ENCODE results near the gene CEP192. TPM values are rescaled to one million over a fixed set of nuclear protein-coding genes. Genes with fewer than 3 reads are reported as not detected.

CEP192 gene
- total RNA-seq, 1 donor from 2014 or later, result 39.6 TPM

- Mint-ChIP-seq H3K27ac (ENCODE audit: unreplicated experiment) (peak overlapping the region; percentile 22), H3K36me3 (ENCODE audit: low read depth) (peaks cover 59% of the 10 kb centered on the region), H3K27me3 (ENCODE audit: low read depth) (no peaks in the 10 kb centered on the region), H3K4me1 (no peaks in the 10 kb centered on the region), H3K9me3 (peaks cover 3% of the 10 kb centered on the region), H3K4me3 (no peak overlapping the region)
- DNase-seq (ENCODE audit: low read depth, low spot score), result no peak
- no peak for TF ChIP-seq CTCF (conservative IDR thresholded peaks at IDR 0.05)
These were observed 110.6 kb downstream of the CEP192 start for GRCh38 chr18:13101659-13102197.

- Mint-ChIP-seq H3K27ac (ENCODE audit: unreplicated experiment) (no peak overlapping the region), H3K9me3 (peaks cover 5% of the 10 kb centered on the region), H3K4me3 (no peak overlapping the region), H3K27me3 (ENCODE audit: low read depth) (no peaks in the 10 kb centered on the region), H3K4me1 (no peaks in the 10 kb centered on the region), H3K36me3 (ENCODE audit: low read depth) (peaks cover 67% of the 10 kb centered on the region)
- peak; percentile 42 for TF ChIP-seq CTCF (conservative IDR thresholded peaks at IDR 0.05)
- no peak for DNase-seq (ENCODE audit: low read depth, low spot score)
These were observed 112.2 kb downstream of the CEP192 start for GRCh38 chr18:13103366-13103765.

- Mint-ChIP-seq H3K9me3 (peaks cover 6% of the 10 kb centered on the region), H3K36me3 (ENCODE audit: low read depth) (peaks cover 72% of the 10 kb centered on the region), H3K27ac (ENCODE audit: unreplicated experiment) (no peak overlapping the region), H3K4me3 (no peak overlapping the region), H3K27me3 (ENCODE audit: low read depth) (no peaks in the 10 kb centered on the region), H3K4me1 (no peaks in the 10 kb centered on the region)
- no peak for DNase-seq (ENCODE audit: low read depth, low spot score)
- TF ChIP-seq CTCF (conservative IDR thresholded peaks at IDR 0.05), result no peak
These were observed 113.9 kb downstream of the CEP192 start for GRCh38 chr18:13105059-13105458.

GRCh38 chr18:13107074-13107473 is 115.9 kb downstream of the CEP192 start:
- peaks cover 70% of the 10 kb centered on the region for H3K36me3 Mint-ChIP-seq (ENCODE audit: low read depth)
- H3K9me3 Mint-ChIP-seq, result peaks cover 6% of the 10 kb centered on the region
- H3K27ac Mint-ChIP-seq (ENCODE audit: unreplicated experiment), result no peak overlapping the region
- no peaks in the 10 kb centered on the region for H3K27me3 Mint-ChIP-seq (ENCODE audit: low read depth)
- DNase-seq (ENCODE audit: low read depth, low spot score), result no peak
- no peak for TF ChIP-seq CTCF (conservative IDR thresholded peaks at IDR 0.05)
- H3K4me3 Mint-ChIP-seq, result no peak overlapping the region
- H3K4me1 Mint-ChIP-seq, result no peaks in the 10 kb centered on the region

GRCh38 chr18:13108330-13108729 is 117.2 kb downstream of the CEP192 start:
- Mint-ChIP-seq H3K4me3 (no peak overlapping the region), H3K9me3 (peaks cover 6% of the 10 kb centered on the region), H3K4me1 (peaks cover 9% of the 10 kb centered on the region), H3K27me3 (ENCODE audit: low read depth) (no peaks in the 10 kb centered on the region), H3K27ac (ENCODE audit: unreplicated experiment) (no peak overlapping the region), H3K36me3 (ENCODE audit: low read depth) (peaks cover 59% of the 10 kb centered on the region)
- no peak for DNase-seq (ENCODE audit: low read depth, low spot score)
- TF ChIP-seq CTCF (conservative IDR thresholded peaks at IDR 0.05), result no peak

Measured in neural crest cell (in vitro differentiated cells).